CD14-positive monocyte (primary cell): ENCODE results near the gene GNAT3. TPM values are rescaled to one million over a fixed set of nuclear protein-coding genes. Genes with fewer than 3 reads are reported as not detected.

ENCODE experiments used
- DNase-seq, 3 donors: peaks; one replicate each; pipeline ENCODE4 v3.0.0-alpha.2; 2011 to 2022
- H2AFZ ChIP-seq: 2 replicates; pipeline ENCODE4 v1.6.0; 2012; ENCODE audit warnings: mild to moderate bottlenecking, low read depth, low read length, inconsistent platforms; ENCODE audit not compliant: insufficient read depth, poor library complexity, severe bottlenecking
- H3K27ac ChIP-seq, 2 donors: 1 replicate in 1 of 2; 2 replicates in 1 of 2; pipeline ENCODE4 v1.5.1; 2012 to 2013; ENCODE audit warnings: low read length in 2 of 2, control low read depth in 1 of 2, inconsistent platforms in 1 of 2, low read depth in 1 of 2, mild to moderate bottlenecking in 1 of 2
- H3K27me3 ChIP-seq, 2 donors: one replicate each; pipeline versions ENCODE4 v1.6.0 to v1.6.1; 2011 to 2013; ENCODE audit warnings: low read length in 2 of 2; ENCODE audit not compliant: control insufficient read depth in 2 of 2, insufficient read depth in 2 of 2
- H3K36me3 ChIP-seq, 2 donors: replicated peaks in 1 of 2; 1 replicate in 1 of 2; 2 replicates in 1 of 2; pipeline versions ENCODE4 v1.5.1 to v1.6.1; 2012 to 2013; ENCODE audit warnings: low read length in 2 of 2, control low read depth in 1 of 2, inconsistent platforms in 1 of 2, mild to moderate bottlenecking in 1 of 2; ENCODE audit not compliant: insufficient read depth in 2 of 2, control insufficient read depth in 1 of 2
- H3K4me1 ChIP-seq, 2 donors: 1 replicate in 1 of 2; 2 replicates in 1 of 2; pipeline versions ENCODE4 v1.5.1 to v1.6.1; 2012 to 2013; ENCODE audit warnings: low read length in 2 of 2, control low read depth in 1 of 2, inconsistent platforms in 1 of 2, mild to moderate bottlenecking in 1 of 2, moderate library complexity in 1 of 2; ENCODE audit not compliant: insufficient read depth in 2 of 2, control insufficient read depth in 1 of 2
- H3K4me2 ChIP-seq: replicated peaks from 2 replicates; pipeline ENCODE3; 2012; ENCODE audit warnings: low read length, moderate library complexity, mild to moderate bottlenecking; ENCODE audit not compliant: poor library complexity, severe bottlenecking; ENCODE audit errors: extremely low read depth
- H3K4me3 ChIP-seq, 3 experiments: fragments of 200-600 bp in 1 of 3; sonication (generic) in 1 of 3; replicated peaks in 1 of 3; 1 replicate in 2 of 3; 2 replicates in 1 of 3; pipeline ENCODE4 v1.5.1; 2011 to 2013; ENCODE audit warnings: low read length in 3 of 3, mild to moderate bottlenecking in 3 of 3, control low read depth in 2 of 3, low read depth in 2 of 3, inconsistent platforms in 1 of 3, moderate library complexity in 1 of 3
- H3K79me2 ChIP-seq: 2 replicates; pipeline ENCODE4 v1.6.0; 2012; ENCODE audit warnings: mild to moderate bottlenecking, control low read depth, inconsistent platforms, low read length, moderate library complexity; ENCODE audit not compliant: insufficient read depth
- H3K9ac ChIP-seq: 2 replicates; pipeline ENCODE4 v1.6.0; 2017; ENCODE audit warnings: low read length, mild to moderate bottlenecking; ENCODE audit not compliant: insufficient read depth, poor library complexity, severe bottlenecking
- H3K9me3 ChIP-seq, 2 donors: replicated peaks in 1 of 2; 1 replicate in 1 of 2; 2 replicates in 1 of 2; pipeline versions ENCODE4 v1.5.1 to v1.6.1; 2012 to 2013; ENCODE audit warnings: low read length in 2 of 2, control low read depth in 1 of 2; ENCODE audit not compliant: control insufficient read depth in 1 of 2, insufficient read depth in 1 of 2
- H4K20me1 ChIP-seq: 2 replicates; pipeline ENCODE4 v1.6.0; 2012; ENCODE audit warnings: mild to moderate bottlenecking, low read length, control low read depth, moderate library complexity; ENCODE audit not compliant: insufficient read depth
- H3K27ac Mint-ChIP-seq, 7 donors: one replicate each; pipeline ENCODE4 v1.8.0; 2020; ENCODE audit warnings: mild to moderate bottlenecking in 7 of 7, mixed read lengths in 7 of 7, moderate library complexity in 6 of 7, inconsistent platforms in 2 of 7
- H3K27me3 Mint-ChIP-seq, 3 donors: one replicate each; pipeline ENCODE4 v1.8.0; 2021 to 2022; ENCODE audit warnings: low read depth in 3 of 3, mild to moderate bottlenecking in 3 of 3, mixed read lengths in 3 of 3, moderate library complexity in 3 of 3, inconsistent platforms in 1 of 3
- H3K36me3 Mint-ChIP-seq, 2 donors: one replicate each; pipeline ENCODE4 v1.8.0; 2020; ENCODE audit warnings: mixed read lengths in 2 of 2, inconsistent platforms in 1 of 2, mild to moderate bottlenecking in 1 of 2
- H3K4me1 Mint-ChIP-seq: one replicate; pipeline ENCODE4 v1.8.0; 2020; ENCODE audit warnings: mild to moderate bottlenecking, mixed read lengths
- H3K4me3 Mint-ChIP-seq, 2 donors: one replicate each; pipeline ENCODE4 v1.8.0; 2020; ENCODE audit warnings: mild to moderate bottlenecking in 2 of 2, mixed read lengths in 2 of 2, moderate library complexity in 1 of 2
- H3K9me3 Mint-ChIP-seq, 7 donors: one replicate each; pipeline ENCODE4 v1.8.0; 2020 to 2022; ENCODE audit warnings: mixed read lengths in 7 of 7, mild to moderate bottlenecking in 6 of 7, moderate library complexity in 6 of 7, inconsistent platforms in 2 of 7
- WGBS: methylation state at CpG from one replicate; pipeline ENCODE4 v1.1.5; 2013; ENCODE audit warnings: missing lambda C conversion rate; ENCODE audit not compliant: insufficient coverage; 5-methylcytosine and 5-hydroxymethylcytosine counted together
- intact Hi-C, 2 donors: fragments of 100-400 bp; cut with micrococcal nuclease; formaldehyde crosslinking; loops; one replicate each; pipeline versions ENCODE4 v1.15.0 to v1.15.1; 2023
- polyA plus RNA-seq, 3 donors: library from polyadenylated mRNA; depleted of rRNA in 1 of 3; unstranded in 2 of 3; stranded (reverse) in 1 of 3; fragments of 300-500 nt in 2 of 3; fragments of >200 nt in 1 of 3; fragmentation: Illumina TruSeq in 2 of 3; gene quantifications; 1 replicate in 2 of 3; 2 replicates in 1 of 3; pipeline ENCODE4 v1.2.3, GENCODE V29; 2012 to 2021
- TF ChIP-seq, protein P1 (sequence below): fragments of 200-600 bp; IDR thresholded peaks from one replicate; pipeline ENCODE4 v1.8.0; 2022; ENCODE audit warnings: antibody characterized with exemption, mild to moderate bottlenecking

The GNAT3 gene
- polyA plus RNA-seq, 3 donors, result not detected

DNA sequence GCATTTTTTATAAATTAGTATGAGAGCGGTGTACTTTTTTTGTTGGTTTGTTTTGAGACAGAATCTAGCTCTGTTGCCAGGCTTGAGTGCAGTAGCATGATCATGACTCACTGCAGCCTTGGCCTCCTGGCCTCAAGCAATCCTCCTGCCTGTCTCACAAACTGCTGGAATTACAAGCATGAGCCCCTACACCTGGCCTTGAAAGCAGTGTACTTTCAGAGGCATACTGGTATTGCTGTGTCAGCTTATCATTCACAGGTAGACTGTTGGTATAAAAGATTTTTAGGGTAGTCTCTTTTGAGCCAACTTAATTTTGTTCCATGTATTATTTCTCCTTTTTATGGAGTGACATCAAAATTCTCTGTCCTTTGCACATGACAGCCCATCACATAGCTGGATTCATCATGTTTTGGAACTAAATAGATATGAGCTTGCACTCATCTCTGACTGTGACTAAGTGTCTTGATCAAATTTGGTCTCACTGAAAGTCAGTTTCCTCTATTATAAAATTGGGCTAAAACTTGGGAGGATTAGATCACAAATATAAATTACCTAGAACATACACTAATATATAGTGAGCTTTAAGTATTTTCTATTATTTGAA is 12.4 kb downstream of the GNAT3 start:
- TF ChIP-seq, protein P1, sequence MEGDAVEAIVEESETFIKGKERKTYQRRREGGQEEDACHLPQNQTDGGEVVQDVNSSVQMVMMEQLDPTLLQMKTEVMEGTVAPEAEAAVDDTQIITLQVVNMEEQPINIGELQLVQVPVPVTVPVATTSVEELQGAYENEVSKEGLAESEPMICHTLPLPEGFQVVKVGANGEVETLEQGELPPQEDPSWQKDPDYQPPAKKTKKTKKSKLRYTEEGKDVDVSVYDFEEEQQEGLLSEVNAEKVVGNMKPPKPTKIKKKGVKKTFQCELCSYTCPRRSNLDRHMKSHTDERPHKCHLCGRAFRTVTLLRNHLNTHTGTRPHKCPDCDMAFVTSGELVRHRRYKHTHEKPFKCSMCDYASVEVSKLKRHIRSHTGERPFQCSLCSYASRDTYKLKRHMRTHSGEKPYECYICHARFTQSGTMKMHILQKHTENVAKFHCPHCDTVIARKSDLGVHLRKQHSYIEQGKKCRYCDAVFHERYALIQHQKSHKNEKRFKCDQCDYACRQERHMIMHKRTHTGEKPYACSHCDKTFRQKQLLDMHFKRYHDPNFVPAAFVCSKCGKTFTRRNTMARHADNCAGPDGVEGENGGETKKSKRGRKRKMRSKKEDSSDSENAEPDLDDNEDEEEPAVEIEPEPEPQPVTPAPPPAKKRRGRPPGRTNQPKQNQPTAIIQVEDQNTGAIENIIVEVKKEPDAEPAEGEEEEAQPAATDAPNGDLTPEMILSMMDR, result no peak
- Histone ChIP-seq H3K36me3 (no peaks in the 10 kb centered on the region), H3K4me1 (no peaks in the 10 kb centered on the region), H3K4me3 (no peak overlapping the region), H4K20me1 (no peaks in the 10 kb centered on the region), H3K4me2 (no peak overlapping the region), H2AFZ (no peak overlapping the region), H3K27ac (no peak overlapping the region), H3K9me3 (no peaks in the 10 kb centered on the region), H3K27me3 (no peaks in the 10 kb centered on the region), H3K79me2 (no peaks in the 10 kb centered on the region), H3K9ac (no peak overlapping the region)
- H3K4me1 Mint-ChIP-seq, result no peaks in the 10 kb centered on the region
- H3K27ac Mint-ChIP-seq, result no peak overlapping the region
- H3K4me3 Mint-ChIP-seq, result no peak overlapping the region
- peak in 1 of 3 donors; percentile 5 for DNase-seq
- H3K9me3 Mint-ChIP-seq, result peaks cover 0 to 3% (median 0%) of the 10 kb centered on the region in 7 donors
- intact Hi-C loops, result no loop called here
- no peaks in the 10 kb centered on the region for H3K27me3 Mint-ChIP-seq
- no peaks in the 10 kb centered on the region for H3K36me3 Mint-ChIP-seq
- WGBS, result no CpG with 5 or more reads among the region's 1 CpG

DNA sequence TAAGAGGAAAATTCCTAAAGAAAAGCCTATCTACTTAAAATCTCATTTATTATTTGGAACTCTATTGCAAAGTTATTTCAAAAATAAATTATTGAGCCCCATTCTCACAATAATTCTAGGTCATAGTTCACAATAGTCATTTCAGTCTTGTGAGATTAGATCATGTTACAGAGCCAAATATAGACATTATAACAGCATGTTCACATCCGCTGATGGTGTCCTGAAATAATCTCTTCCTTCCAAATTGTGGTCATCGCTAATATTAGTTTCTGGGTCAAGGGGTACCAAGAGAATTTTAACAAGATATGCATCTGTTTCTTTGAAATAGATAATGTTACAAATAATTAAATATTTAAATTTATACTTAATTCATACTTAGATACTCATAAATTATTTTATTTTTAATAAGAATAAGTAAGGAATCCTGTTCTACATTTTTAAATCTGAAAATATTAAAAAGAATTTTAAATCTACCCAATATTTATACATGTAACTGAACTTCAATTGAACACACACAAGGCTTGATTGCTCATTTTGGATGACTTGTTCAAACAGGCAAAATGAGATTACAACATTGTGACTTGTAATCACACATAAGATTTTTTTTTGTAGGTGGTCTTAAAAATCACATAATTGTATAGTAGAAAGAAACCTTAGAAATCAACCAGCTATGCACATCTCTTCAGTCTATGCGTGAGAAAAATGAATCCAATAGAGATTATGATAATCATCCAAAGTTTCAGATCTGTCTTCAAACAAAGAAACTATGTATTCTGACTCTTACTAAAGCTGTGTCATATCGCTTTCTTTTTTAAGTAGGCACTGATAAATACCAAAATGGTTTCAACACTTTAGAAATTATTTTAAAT is 13.1 kb downstream of the GNAT3 start:
- no CpG with 5 or more reads among the region's 4 CpGs for WGBS
- Histone ChIP-seq H3K79me2 (no peaks in the 10 kb centered on the region), H3K27me3 (no peaks in the 10 kb centered on the region), H2AFZ (no peak overlapping the region), H3K4me2 (no peak overlapping the region), H3K9ac (no peak overlapping the region), H3K9me3 (no peaks in the 10 kb centered on the region), H3K36me3 (no peaks in the 10 kb centered on the region), H3K27ac (no peak overlapping the region), H4K20me1 (no peaks in the 10 kb centered on the region), H3K4me3 (no peak overlapping the region), H3K4me1 (no peaks in the 10 kb centered on the region)
- H3K4me3 Mint-ChIP-seq, result no peak overlapping the region
- no peak overlapping the region for H3K27ac Mint-ChIP-seq
- no peaks in the 10 kb centered on the region for H3K36me3 Mint-ChIP-seq
- peaks cover 0 to 3% (median 0%) of the 10 kb centered on the region in 7 donors for H3K9me3 Mint-ChIP-seq
- TF ChIP-seq, protein P1, result no peak
- DNase-seq, result no peak
- H3K27me3 Mint-ChIP-seq, result no peaks in the 10 kb centered on the region
- peaks cover 2% of the 10 kb centered on the region for H3K4me1 Mint-ChIP-seq
- intact Hi-C loops, result no loop called here
